Posterior cingulate gyrus (tissue), 11 donors: Measurements from ENCODE around the gene SPATA46.

Experiments used
- DNase-seq, 10 donors: peaks; one replicate each; pipeline versions ENCODE4 v3.0.0 to v3.0.0-alpha.2; 2020 to 2021; ENCODE audit warnings: mixed read lengths in 3 of 10
- intact Hi-C: fragments of 100-400 bp; cut with DNase I; formaldehyde crosslinking; loops from one replicate; pipeline ENCODE4 v1.15.1; 2023

SPATA46 gene

DNA sequence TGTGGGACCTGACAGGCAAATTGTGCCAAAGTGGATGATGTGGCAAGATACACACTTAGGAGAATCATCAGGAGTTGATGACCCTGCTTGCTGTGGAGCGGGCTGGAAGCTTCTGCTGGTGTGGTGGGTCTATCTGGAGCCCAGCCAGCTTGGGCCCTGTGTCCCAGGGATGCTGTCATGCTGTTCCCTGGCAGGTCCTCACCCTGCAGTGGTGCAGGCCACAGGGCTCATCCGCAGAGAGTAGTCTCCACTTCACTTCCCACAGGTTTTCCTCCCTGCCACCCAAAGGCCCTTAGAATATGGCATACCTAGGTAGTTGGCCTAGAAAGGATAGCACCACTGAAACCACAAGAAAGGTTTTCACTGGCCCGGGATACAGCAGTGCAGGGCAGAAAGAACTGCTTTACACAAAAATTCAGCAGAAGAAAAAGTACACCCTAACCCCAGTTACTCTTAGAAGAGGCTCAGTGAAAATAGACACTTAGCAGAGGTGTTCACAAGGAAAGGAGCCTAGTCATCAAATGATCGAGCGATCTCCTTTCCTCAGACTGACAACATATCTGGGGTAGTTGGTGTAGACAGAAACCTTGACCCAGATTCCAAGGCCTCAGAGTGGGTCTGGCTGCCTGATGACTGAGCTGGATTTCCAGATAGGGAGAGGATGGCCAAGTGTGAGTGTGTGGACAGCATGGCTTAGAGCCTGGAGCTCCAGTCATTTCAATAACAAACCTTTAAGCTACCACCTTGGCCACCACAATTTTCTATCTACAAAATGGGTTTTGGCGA, 3.6 kb upstream of the SPATA46 start:
- intact Hi-C loops, result no loop called here
- DNase-seq, result no peak

DNA sequence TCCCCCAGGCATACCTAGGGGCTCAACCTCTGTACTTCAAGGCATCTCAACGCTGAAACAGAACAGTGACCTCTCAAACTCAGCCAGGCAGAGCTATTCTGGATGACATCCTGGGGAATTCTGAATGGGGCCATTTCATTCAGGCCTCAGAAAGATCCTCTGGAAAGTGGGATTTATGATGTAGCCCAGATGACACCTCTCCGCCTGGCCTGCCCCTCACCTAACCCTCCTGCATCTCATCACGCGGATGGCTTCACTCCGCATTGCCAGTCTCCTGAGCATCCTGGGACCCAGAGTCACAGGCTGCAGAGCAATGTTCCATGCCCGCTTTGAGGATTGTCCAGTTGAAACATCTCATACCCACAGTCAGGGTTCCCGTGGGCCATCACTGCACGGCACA, 1.2 kb downstream of the SPATA46 start:
- DNase-seq, result no peak
- intact Hi-C loops, result no loop called here

DNA sequence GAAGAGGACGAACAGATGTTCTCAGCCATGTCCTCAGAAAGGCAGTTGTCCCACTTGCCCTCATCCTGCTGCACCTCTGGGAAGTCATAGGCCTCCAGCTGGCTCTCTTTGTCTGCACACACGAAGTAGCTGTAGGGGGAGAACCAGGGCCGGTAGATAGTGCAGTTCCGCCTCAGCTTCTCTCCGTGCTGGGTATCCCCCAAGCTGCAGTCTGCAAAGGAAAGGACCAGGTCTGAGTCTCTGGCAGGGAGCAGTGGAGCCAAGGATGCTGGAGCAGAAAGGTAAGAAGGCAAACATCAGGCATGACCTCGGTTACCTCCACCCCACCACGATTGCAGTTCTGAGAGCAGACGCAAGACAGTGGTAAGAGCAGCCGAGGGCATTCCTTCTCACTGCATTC, 2.2 kb downstream of the SPATA46 start:
- no peak for DNase-seq
- intact Hi-C loops, result no loop called here

DNA sequence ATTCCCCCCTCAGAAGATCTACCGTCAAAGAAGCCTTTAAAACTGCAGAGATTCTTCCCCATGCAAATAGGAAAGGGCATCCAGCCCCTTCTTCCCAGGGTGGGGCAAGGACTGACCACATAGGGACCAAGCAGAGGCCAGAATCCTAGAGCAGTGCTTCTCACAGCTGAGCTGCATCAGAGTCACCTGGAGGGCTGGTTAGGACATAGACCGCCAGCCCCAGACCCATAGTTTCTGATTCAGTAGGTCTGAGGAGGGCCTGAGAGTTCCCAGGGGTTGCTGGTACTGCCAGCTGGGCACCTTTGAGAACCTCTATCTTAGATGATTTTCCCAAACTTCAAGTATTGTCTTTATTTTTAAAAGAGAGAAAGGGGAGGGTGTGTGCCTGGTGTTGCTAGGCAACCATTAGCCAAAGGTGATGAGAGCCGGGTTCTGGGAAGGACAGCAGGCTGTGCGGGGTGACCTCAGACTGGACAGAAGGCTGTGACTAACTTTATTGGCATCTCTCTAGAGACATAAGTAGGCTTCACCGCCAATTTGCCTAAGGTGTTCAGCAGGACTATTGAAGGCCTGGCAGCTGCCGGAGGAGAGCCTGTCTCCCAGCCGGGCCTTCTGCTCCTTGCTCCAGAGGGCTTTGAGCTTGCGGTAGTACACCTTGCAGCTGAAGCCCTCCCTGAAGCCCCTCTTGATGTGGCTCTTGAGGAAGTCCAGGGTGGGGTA, 3.0 kb downstream of the SPATA46 start:
- intact Hi-C loops, result no loop called here
- no peak for DNase-seq

DNA sequence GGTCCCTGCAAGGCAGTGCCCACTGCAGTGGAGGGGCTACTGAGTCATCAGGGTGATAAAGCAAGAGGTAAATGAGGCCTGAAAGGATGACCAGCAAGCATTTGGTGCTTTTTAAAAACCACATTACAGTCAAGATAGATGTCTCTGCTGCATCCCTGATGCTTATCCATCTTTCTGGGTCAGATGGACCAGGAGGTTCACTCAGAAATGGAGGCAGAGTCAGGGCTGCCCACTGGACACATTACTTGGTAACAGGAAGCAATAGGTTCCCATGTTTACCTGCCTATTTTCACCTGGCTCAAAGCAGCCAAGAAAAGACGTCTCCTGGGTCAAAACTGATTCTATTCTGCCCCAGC, 3.6 kb downstream of the SPATA46 start:
- intact Hi-C loops, result no loop called here
- no peak for DNase-seq

DNA sequence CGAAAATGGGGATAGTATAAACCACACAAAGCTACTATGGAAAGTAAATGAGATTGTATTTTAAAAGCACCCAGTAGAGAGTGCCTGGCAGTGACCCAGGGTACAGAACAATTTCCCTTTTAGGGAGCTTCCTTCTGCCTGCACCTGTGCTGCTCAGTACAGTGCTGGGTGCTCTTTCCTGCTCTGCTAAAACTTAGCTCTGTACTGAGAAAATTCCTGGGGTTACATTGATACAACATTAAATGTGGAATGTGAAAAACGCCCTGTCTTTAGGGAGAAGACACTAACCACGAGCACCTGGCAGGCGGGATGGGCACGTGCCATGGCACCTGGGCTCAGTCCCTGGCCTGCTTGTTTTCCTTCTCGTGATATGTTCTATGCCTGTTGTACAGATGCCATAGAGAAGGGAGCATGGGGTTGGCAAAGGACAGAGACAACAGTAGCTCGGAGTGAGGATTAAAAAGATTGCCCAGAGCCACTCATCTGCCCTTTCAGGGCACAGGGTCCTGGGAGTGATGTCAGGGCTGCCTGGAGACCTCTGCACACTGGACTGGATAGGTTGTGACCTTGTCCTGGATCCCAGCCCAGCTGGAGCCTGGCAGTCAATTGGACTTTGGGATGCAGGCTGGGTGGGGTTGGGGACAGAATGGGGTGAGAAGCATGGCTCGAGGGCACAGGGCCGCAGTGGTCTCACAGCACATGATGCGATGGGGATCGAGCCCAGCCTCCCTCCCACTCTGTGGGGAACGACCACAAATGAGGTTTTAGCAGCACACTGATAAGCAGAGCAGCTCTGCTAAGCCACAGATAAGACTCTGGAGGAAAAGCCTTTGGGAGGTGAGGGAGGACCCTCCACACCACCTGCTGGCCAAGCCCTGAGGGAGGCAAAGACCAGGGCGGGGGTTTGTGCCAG, 4.2 kb downstream of the SPATA46 start:
- intact Hi-C loops, result no loop called here
- peak in 1 of 10 donors; percentile 68 for DNase-seq

DNA sequence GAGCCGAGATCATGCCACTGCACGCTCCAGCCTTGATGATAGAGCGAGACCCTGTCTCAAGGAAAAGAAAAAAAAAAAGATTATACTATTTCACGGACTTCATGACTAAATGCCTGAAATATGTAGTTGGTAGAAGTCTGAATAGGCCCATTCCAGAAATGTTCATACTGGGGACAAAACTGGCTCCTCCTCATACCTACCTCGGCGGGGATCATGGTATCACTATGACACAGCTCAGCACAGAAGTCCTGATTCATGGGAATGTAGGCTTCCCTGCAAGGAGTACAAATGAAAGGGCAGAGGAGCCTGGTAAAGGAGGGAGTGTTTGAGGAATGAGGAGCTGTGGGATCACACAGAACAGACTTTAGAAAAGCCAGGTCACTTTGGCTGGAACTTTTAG, 5.0 kb downstream of the SPATA46 start:
- intact Hi-C loops, result no loop called here
- DNase-seq, result no peak

DNA sequence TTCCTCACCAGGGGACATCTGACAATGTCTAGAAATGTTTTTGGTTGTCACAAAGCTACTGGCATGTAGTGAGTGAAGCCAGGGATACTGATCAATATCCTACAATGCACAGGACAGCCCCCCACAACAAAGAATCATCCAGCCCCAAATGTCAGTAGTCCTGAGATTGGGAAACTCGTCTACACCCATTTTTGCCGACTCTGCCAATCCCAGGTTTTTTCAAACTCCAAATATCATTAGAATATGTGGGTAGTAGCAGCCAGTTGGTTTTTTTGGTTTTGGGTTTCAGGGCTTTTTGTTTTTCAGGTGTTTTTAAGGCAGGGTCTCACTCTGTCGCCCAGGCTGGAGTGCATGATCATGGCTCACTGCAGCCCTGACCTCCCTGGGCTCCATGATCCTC, 5.9 kb downstream of the SPATA46 start:
- no peak for DNase-seq

DNA sequence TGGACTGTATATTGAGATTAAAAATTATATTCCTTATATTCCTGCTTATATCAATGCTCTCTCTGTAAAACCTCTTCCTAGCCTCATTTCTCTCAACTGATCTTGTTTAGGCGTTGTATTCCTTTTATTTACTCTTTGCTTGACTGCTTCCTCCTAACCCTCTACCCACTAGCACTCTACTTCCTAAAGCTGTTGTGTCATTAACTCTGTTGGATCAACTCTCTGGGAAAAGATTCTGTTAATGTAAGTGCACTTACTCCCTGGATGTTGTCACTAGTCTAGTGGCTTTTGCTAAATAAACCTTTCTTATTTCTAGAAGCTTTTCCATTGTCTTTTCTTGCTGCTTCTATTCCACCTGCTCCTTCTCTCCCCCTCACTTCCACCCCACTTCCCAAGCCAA, 6.5 kb downstream of the SPATA46 start:
- intact Hi-C loops, result no loop called here

More for the DNA sequence above, 5.9 kb downstream of the SPATA46 start:
- intact Hi-C loops, result no loop called here

DNA sequence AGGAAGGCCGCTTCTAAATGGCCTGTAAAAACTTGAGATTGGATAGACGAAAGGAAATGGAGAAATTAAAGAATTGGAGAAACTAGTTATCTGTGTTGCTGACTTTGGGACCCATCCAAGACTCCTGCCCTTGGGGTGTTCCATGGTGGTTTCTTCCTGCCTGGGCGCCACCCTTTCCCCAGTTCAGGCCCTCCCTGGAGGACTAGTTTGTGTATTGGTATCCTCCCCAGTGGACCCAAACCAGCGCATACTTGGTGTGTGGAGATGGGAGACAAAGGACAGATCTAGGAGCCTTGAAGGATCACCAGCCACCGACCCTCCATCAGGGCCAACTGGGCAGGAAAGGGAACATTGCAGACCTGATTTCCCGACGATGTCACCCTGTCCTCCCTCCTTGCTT, 7.1 kb downstream of the SPATA46 start:
- DNase-seq, result no peak
- intact Hi-C loops, result no loop called here

More for the DNA sequence above, 6.5 kb downstream of the SPATA46 start:
- DNase-seq, result no peak

DNA sequence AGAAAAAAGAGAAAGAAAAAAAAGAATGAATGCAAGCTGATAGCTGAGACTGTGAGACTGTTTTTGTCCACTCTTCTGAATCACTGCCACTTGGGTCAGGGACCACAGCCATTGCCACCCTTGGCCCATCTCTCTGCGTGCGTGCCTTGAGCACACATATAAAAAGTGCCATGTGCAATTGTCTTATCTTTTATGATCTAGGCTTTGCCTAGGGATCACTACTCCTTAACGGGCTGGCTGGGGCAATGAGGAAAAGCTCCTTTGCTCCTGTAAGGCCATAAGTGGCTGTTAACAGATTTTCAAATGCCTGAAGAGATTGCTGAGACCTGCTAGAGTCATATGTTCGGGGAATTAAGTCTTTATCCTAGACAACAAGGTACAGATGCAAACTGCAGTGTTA, 8.2 kb downstream of the SPATA46 start:
- intact Hi-C loops, result no loop called here
- DNase-seq, result no peak

DNA sequence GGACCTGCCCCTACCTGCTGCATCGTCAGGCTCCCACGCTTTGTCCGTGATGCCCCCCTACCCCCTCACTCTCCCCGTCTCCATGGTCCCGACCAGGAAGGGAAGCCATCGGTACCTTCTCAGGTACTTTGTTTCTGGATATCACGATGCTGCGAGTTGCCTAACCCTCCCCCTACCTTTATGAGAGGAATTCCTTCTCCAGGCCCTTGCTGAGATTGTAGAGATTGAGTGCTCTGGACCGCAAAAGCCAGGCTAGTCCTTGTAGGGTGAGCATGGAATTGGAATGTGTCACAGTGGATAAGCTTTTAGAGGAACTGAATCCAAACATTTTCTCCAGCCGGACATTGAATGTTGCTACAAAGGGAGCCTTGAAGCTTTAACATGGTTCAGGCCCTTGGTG, 8.9 kb downstream of the SPATA46 start:
- intact Hi-C loops, result no loop called here

DNA sequence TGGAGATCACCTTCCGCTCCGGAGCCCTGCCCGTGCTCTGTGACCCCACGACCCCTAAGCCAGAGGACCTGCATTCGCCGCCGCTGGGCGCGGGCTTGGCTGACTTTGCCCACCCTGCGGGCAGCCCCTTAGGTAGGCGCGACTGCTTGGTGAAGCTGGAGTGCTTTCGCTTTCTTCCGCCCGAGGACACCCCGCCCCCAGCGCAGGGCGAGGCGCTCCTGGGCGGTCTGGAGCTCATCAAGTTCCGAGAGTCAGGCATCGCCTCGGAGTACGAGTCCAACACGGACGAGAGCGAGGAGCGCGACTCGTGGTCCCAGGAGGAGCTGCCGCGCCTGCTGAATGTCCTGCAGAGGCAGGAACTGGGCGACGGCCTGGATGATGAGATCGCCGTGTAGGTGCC, 9.6 kb downstream of the SPATA46 start:
- intact Hi-C loops, result no loop called here
- DNase-seq, result no peak

More for the DNA sequence above, 8.9 kb downstream of the SPATA46 start:
- no peak for DNase-seq

DNA sequence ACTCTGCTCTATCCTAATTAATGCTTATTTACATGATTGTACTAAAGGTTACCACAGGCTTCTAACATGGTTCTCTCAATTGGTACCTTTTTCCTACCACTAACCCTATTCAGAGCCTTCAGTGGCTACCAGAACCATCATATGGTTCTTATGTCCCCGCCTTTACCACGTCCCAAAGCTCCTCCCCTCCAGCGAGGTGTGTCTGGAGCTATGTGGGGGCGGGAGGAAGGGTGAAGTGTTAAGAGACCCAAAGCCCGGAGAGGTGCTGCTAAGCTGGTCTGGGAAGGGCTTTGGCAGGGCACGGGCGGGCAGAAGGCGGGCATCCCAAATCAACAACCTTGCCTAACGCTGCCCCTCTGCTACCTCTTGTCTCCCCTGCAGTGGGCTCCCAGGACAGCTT, 10.0 kb downstream of the SPATA46 start:
- intact Hi-C loops, result no loop called here
- no peak for DNase-seq

DNA sequence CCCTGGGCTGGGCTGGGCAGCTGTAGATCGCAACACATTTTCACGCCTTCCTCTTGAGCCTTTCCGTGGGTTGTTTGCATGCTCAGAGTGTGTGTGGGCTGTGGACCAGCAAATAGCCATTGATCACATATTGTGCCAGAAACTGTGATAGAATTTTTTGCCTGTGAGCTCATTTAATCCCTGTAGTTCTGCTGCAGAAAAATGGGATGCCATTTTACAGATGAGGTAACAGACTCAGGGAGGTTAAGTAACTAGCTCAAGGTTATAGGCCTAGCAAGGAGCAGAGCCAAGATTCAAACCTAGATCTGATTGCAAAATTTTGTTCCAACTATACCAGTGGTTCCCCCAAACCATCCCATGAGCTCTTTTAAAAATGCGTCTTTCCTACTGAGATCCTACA, 10.5 kb downstream of the SPATA46 start:
- intact Hi-C loops, result no loop called here
- no peak for DNase-seq

DNA sequence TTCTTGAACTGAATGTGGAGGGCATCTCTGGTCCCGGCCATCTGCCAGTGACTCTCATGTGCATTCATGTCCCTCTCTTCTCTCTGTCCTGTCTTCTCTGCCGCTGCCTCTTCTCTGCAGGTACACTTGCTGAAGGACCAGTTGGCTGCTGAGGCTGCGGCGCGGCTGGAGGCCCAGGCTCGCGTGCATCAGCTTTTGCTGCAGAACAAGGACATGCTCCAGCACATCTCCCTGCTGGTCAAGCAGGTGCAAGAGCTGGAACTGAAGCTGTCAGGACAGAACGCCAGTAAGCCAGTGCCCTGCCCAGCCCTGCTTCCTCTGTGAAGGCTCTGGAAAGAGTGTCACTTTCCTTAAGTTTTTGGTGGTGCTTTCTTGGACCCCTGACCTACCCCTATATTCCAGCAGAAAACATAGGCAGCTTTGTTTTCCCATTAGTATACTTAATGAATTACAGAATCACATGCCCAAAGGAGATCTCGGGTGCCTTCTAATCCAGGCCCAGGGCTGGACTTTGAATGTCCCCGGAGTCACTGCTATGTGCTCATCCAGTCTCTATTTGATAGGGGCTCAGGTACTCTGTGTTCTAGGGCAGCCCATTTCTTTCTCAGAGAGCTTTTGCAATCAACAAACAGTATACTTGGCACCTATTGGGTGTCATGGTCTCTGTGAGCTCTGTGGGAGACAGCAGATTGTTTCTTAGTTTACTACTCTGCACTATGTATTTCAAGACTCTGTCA, 11.2 kb downstream of the SPATA46 start:
- intact Hi-C loops, result no loop called here
- DNase-seq, result no peak

DNA sequence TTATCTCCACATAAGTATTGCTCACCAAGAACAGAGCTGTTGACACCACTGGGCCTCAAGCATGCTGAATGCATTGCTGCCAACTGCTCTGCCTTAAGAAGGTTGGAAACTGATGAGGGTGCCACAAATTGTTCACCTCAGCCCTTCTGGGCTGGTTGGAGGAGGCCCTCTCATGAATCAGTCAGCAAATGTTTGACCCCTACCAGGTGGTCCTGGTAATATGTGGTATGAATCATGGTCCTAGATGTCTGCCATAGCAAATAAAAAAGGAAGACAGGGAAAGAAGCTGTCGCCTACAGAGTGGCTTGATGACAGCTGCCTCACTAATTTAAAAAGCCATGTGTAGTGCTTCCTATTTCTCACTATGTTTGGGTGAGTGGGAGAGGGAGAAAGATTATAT, 12.2 kb downstream of the SPATA46 start:
- intact Hi-C loops, result no loop called here
- no peak for DNase-seq

DNA sequence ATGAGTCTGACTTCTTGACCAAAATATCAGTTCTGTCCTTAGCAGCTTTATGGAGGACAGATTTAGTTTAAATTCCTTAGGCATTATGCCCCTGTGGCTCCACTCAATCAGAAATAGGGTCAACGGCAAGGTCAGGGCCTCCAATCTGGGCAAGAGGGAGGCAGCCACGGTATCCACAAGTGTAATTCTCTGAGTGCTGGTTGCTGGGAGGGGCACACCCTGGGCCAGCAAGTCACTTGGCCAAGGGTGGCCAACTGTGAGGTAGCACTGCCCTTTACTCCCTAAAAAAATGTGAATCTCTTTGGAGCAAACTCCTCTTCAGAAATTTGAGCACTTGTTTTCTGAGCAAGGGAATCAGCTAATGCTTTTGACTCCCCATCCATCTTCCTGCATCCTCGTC, 12.8 kb downstream of the SPATA46 start:
- no peak for DNase-seq
- intact Hi-C loops, result no loop called here

DNA sequence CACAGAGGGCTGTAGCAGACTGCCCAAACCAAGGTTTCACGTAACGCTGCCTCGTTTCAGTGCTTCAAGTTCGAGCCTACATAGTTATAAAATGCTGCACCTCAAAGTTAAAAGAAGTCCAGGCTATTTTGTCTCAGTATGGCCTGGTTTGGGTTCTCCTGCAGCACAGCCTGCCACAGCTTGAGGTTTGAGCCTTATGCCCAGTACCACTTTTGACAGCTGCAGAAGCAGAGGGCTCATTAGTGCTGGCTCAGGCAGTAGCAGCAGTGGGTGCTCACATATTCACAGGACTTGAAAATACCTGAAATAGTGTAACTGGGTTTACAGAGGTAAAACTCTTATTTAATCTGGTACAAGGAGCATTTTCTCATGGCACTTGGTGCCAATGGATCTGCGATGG, 15.3 kb downstream of the SPATA46 start:
- no peak for DNase-seq
- intact Hi-C loops, result no loop called here

DNA sequence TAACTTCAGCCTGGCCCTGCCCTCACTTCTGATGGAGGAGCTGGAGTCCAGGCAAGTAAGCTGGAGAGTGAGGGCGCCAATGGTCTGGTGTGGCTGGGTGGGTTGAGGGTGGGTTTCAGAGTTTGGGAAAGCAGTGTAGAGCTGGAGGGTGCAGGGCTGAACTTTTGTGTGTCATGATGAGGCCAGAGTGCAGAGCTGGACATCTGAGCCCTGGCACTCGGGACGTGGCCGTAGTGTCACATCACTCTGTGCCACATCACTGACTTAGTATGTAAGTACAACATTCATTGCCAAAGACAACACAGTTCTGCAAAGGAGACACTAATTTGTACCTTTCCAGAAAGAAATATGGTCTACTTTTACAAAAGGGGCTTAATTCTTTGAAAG, 15.8 kb downstream of the SPATA46 start:
- no peak for DNase-seq
- intact Hi-C loops, result no loop called here
